Right ventricle myocardium inferior (tissue), 1 donor: ENCODE results near the gene BGLAP. TPM values are rescaled to one million over a fixed set of nuclear protein-coding genes. Genes with fewer than 3 reads are reported as not detected.

Experiments
- ATAC-seq: fragments of 200-7000 bp; cut with Tn5 transposase; one replicate; pipeline ENCODE4 v1.9.1; 2020; ENCODE audit warnings: mild to moderate bottlenecking, moderate library complexity
- DNase-seq: peaks from one replicate; pipeline ENCODE4 v3.0.0; 2021; ENCODE audit errors: missing footprints
- intact Hi-C: fragments of 100-400 bp; cut with DNase I; formaldehyde crosslinking; loops from one replicate; pipeline ENCODE4 v1.11.0; 2022
- total RNA-seq: library from RNA; stranded (reverse); fragmentation: NEBNext Ultra II Directional; extraction: Animal tissue kit (Norgen Biotek cat#: 25700); gene quantifications from one replicate; pipeline ENCODE4 v1.2.1, GENCODE V29; 2021
- donor health status: DM: no; HTN: yes; CAD: no; lungs with severe emphysema.

The BGLAP gene
- total RNA-seq, 1 donor from 2014 or later: 0.32 TPM

DNA sequence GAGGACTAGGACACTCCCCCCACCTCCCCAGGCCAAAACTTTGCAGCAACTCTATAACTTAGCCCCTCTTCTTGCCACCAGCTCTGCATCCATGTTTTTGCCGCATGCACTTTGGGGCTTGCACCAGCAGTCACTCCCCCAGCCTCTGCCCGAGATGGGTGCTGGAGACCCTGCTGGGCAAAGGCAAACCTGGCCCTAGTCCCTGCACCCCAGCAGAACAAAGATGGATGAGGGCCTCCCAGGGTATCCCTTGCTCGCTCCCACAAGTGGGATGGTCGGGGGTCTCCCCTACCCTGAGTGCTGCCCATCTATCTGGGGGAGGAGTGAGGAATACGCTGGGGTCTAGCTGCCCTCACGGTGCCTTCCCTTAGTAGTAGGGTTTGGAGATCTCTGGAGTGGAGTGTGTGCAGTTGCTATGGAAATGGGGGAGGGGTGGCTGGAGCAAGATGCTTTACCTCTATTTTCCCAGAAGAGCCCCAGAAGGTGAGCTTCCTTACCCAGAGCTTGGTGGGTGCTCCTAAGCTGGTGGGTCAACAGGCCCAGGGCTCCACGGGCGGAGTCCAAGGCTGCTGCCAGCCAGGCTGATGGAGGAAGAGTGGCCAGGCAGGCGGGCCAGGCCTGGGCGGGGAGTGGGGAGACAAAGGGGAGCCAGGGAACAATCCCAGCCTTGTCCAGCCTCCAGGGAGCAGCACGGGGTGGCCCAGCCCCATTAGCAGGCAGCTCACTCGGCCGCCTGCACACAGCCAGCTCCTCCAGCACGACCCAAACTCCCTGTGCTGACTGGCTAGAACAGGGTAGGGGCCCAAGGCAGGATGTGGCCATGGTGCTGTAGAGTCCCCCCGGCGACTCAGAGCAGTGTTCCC lies 5.7 kb downstream of the BGLAP start, which contains the start of gene PAQR6:
PAQR6 (minus strand) TSS at position 597 of the 863 bp plus-strand sequence. CDS start 1,325 bp downstream, outside the sequence.
- DNase-seq: no peak
- intact Hi-C loops: no loop called here

DNA sequence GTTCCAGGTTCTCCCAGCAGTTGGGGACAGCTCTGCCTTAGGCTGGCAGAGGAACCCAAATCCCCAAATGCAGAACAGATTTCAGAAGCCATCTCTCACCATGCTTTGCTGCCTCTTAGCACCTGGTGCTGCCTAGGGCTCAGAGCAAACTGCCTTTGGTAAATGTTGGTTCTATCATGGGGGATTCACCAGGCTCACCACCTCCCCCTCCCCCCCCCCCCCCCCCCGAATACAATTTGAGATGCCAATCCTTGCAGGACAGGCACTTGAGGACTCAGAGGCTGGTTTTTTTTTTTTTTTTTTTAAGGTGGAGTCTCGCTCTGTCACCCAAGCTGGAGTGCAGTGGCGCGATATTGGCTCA lies 6.3 kb downstream of the BGLAP start:
- DNase-seq: no peak
- no peak for ATAC-seq
- intact Hi-C loops: no loop called here

More for the DNA sequence above, 5.7 kb downstream of the BGLAP start, which contains the start of gene PAQR6:
- peak; percentile 38 for ATAC-seq

- intact Hi-C loops: no loop called here
- no peak for ATAC-seq
- no peak for DNase-seq
Observed at GRCh38 chr1:156249593-156249992, 7.6 kb downstream of the BGLAP start.

DNA sequence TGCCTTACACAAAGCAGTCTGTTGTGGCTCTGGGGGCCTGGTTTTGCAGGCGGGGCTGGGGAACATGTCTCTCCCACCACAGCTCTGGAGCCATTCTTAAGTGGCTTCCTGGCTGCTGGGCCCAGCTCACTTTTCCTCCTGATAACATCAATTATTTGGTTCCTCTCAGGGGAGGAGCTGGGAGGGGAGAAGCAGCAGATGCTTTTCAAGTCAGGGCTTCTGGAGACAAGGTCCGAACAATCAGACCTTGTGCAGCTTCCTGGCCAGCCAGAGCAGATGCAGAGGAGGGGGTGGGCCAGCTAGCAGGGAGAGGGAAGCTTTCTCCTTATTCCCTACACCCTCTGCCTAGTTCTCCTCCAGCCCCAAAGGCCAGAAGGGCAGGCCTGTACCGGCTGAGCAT lies 9.5 kb downstream of the BGLAP start:
- intact Hi-C loops: no loop called here
- ATAC-seq (no peak), DNase-seq (no peak)

GRCh38 chr1:156253634-156254033 lies 11.7 kb downstream of the BGLAP start:
- no peak for DNase-seq
- no peak for ATAC-seq
- intact Hi-C loops: no loop called here

DNA sequence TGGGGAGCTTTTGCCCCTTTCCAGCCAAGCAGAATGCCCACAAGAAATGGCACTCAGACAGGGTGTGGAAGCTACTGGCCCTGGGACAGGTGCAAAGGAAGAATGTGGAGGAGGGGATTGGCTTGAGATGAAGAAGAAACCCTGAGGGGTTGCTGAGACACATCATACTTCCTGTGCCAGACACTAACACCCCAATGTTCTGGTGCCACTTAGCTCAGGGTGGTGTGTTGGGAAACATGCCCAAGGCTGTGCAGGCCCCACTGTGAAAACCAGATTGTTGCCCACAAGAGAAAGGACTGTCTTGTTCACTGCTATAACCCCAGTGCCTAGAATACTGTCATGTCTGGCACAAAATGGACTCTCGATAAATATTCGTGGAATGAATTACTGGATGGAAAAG lies 15.7 kb downstream of the BGLAP start:
- DNase-seq (no peak), ATAC-seq (no peak)
- intact Hi-C loops: no loop called here

- ATAC-seq (no peak), DNase-seq (no peak)
- intact Hi-C loops: no loop called here
Observed at GRCh38 chr1:156258859-156259258, 16.9 kb downstream of the BGLAP start.

DNA sequence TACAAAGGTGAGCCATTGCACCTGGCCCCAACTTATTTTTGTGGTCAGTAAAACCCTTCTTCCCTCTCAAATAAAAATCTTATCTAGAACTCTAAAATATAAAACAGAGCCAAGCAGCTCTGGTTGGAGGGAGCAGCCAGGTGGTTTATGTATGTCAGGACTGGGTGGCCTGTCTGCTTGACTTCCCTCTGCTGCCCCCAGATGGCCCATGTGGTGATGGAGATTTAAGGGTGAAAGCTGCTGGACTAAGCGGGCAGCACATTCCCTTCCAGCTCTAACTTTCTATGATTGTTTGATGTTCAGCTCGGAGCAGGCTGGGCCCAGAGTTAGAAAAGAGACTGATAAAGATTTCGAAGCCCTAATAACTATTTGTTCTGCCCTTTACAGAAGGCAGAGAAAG lies 17.8 kb downstream of the BGLAP start:
- ATAC-seq (no peak), DNase-seq (no peak)
- intact Hi-C loops: loop anchor here (2.0 kb wide), 1 partner anchor 25 kb away; no protein-coding TSS in a partner anchor

DNA sequence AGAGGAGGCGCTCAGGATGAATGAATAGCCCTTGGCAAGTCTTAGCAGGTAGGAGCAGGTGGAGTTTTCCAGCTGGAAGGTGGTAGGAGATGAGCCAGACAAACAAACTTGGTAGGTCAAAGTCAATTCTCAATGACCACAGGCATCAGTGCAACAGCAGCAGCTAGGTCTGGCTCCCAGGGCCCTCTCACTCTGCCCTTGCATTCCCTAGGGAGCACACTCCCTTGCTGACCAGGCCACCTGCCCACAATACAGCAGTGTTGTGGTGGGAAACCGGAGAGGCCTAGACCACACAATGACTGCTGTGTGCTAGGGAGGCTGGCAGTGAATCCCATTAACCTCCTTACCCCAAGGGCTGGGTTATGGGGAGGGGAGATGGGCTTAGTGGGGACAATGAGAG lies 18.9 kb downstream of the BGLAP start:
- ATAC-seq (no peak), DNase-seq (no peak)
- intact Hi-C loops: loop anchor here (2.0 kb wide), 1 partner anchor 26 kb away; no protein-coding TSS in a partner anchor

- no peak for DNase-seq
- intact Hi-C loops: no loop called here
- no peak for ATAC-seq
Observed at GRCh38 chr1:156262461-156263287, 20.7 kb downstream of the BGLAP start.

DNA sequence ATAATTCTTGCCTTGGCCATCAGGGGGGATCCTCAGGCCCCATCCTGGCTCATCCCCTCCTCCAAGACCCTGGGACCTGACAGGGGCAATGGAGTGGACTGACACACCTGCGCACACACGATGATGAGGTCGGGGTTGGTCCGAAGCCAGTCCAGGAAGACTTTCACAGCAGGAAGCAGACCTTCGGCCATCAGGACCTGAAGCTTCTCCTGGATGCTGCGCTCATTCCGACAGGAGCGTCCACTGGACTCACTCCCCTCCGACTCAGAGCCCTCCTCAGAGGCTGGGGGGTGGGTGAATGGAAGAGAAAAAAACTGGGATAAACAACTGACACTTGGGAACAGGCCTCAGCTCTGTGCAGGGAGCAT lies 21.3 kb downstream of the BGLAP start:
- intact Hi-C loops: no loop called here
- ATAC-seq (no peak), DNase-seq (no peak)

DNA sequence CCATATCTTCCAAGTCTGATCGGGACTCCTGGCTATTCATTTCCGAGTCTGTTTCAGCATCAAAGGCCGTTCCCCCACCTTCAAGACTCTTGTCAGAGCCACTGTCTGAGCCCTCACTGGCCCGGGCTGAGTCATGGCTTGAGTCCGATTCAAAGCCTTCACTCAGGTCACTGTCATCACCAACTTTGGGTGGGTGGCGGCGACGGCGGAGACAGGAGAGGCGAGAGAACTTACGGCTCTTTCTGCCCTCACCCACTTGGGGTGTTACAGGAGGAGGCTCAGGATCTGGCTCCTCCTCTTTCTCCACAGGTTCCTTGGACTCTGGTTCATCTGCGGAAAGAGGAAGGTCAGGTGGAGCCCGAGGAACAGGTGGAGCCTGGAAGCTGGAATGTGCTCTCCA lies 24.1 kb downstream of the BGLAP start:
- ATAC-seq (no peak), DNase-seq (no peak)

GRCh38 chr1:156268336-156268735 lies 26.4 kb downstream of the BGLAP start:
- DNase-seq (no peak), ATAC-seq (no peak)
- intact Hi-C loops: no loop called here

More for the DNA sequence above, 24.1 kb downstream of the BGLAP start:
- intact Hi-C loops: no loop called here

DNA sequence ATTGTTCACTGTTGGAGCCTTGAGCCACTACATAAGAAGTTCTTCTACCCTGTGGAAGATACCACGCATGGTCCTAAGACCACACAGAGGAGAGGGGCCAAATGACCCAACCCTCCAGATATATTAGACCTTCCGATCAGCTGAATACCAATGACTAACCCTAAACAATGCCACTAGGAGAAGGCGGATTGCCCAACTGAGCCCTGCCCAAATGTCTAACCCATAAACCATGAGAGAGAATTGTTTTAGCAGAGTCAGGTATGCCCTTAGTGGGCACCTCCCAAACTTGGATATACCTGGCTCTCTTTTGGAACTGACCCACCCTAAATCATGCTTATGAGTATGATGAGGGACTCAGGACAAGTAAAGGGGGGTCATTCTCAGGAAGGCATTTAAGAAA lies 28.3 kb downstream of the BGLAP start:
- ATAC-seq (no peak), DNase-seq (no peak)
- intact Hi-C loops: no loop called here

GRCh38 chr1:156276532-156276931 lies 34.5 kb downstream of the BGLAP start:
- DNase-seq (no peak), ATAC-seq (no peak)
- intact Hi-C loops: loop anchor here (5.0 kb wide), 1 partner anchor 39 kb away; no protein-coding TSS in a partner anchor

GRCh38 chr1:156276966-156277381 lies 35.0 kb downstream of the BGLAP start:
- ATAC-seq (no peak), DNase-seq (no peak)
- intact Hi-C loops: loop anchor here (5.0 kb wide), 1 partner anchor 40 kb away; no protein-coding TSS in a partner anchor

DNA sequence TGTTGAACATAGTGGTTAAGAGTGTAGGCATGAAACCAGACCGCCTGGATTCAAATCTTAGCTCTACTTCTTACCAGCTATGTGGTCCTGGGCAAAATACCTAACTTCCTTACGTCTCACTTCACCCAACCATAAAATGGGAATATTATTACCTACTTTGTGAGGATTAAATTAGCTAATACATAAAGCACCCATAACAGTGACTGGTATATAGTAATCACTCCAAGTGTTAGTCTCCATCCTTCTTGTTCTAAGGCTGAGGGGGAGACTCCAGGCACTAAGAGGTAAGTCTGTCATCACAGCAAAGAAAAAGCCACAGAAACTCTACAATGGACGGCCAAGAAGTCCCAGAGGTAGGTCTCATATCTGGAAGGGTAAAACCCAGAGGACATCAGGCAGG lies 37.9 kb downstream of the BGLAP start:
- no peak for ATAC-seq
- no peak for DNase-seq
- intact Hi-C loops: loop anchor here (5.0 kb wide), 2 partner anchors 43 to 57 kb away; partner anchors contain the start of genes CCT3 and TSACC

DNA sequence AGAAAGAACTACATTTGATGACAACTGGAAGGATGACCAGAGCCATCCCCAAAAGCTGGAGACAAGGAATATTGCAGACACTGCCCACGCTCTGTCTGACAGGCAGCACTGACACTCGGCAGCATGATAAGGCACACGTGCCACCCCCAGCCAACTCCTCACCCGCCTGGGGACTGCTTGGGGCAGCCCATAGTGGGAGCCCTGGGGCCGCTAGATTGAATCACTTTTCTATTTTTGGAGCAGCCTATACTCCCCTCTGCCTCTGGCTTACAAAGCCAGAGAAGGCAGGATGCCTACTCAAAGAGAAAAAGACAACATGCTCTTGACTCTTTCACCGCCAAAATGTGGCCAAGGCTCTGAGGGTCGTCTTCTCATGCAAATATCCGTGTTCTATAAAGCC lies 39.3 kb downstream of the BGLAP start:
- DNase-seq (peak; percentile 78), ATAC-seq (peak; percentile 77)
- intact Hi-C loops: loop anchor here (5.0 kb wide), 1 partner anchor 56 kb away; the partner anchor contains the start of genes CCT3 and TSACC

DNA sequence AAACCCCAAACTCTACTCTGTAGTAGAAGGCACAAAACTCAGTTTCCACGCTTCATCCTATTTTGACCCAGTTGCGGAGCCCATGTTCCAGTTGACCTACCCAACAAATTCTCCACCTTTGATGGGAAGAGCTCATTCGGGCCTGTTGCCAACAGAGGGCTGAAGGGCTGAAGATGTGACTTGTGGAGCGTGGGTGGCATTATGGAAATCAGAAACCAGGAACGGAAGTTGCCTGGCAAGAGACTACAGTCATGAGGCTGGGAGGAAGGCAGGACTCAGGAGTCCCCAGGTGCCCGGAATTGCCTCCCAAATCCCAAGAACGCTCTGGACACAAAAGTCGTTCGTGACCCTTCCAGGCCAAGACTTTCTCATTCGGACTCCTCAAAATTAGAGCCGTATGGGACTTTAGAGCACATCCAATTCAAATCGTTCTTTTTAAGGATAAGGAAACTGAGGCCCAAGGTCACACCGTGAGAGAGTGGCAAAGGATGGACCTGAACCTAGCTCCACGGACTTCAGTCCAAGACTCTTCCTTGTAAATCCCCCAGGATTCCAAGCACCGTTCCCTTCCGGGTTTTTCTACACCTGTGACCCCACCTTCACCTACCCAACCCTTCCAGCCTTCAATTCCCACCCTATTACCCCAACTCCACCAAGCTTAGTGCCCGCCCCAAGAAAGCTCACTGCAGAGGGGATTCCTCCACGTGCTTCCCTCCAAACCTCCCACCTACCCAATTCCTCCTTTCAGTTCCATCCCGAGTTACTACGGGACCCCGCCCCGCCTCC lies 39.9 kb downstream of the BGLAP start:
- DNase-seq: no peak
- intact Hi-C loops: loop anchor here (5.0 kb wide), 1 partner anchor 55 kb away; the partner anchor contains the start of genes CCT3 and TSACC
- ATAC-seq: no peak
